Aorta (tissue), 5 donors: ENCODE results near the gene CCDC186. TPM values are rescaled to one million over a fixed set of nuclear protein-coding genes. Genes with fewer than 3 reads are reported as not detected.

ENCODE experiments used
- ATAC-seq: fragments of 200-7000 bp; cut with Tn5 transposase; one replicate; pipeline ENCODE4 v1.9.1; 2022; ENCODE audit warnings: moderate library complexity; ENCODE audit not compliant: low FRiP score
- DNase-seq, 2 donors: peaks; one replicate each; pipeline ENCODE4 v3.0.0-alpha.2; 2020
- H3K27ac ChIP-seq, 2 donors: one replicate each; pipeline ENCODE4 v1.5.1; 2013; ENCODE audit warnings: low read length in 2 of 2, mild to moderate bottlenecking in 2 of 2, moderate library complexity in 2 of 2, control low read depth in 1 of 2, inconsistent platforms in 1 of 2, low read depth in 1 of 2
- H3K27me3 ChIP-seq, 2 donors: one replicate each; pipeline ENCODE4 v1.6.1; 2013; ENCODE audit warnings: control low read depth in 1 of 2, low read length in 1 of 2, mild to moderate bottlenecking in 1 of 2, moderate library complexity in 1 of 2; ENCODE audit not compliant: insufficient read depth in 2 of 2, control insufficient read depth in 1 of 2
- H3K36me3 ChIP-seq, 2 donors: one replicate each; pipeline ENCODE4 v1.6.1; 2013; ENCODE audit warnings: control low read depth in 1 of 2, low read length in 1 of 2, mild to moderate bottlenecking in 1 of 2; ENCODE audit not compliant: insufficient read depth in 2 of 2, control insufficient read depth in 1 of 2
- H3K4me1 ChIP-seq, 2 donors: one replicate each; pipeline ENCODE4 v1.6.1; 2013; ENCODE audit warnings: low read length in 2 of 2, control low read depth in 1 of 2, mild to moderate bottlenecking in 1 of 2, moderate library complexity in 1 of 2; ENCODE audit not compliant: insufficient read depth in 2 of 2, control insufficient read depth in 1 of 2
- H3K4me3 ChIP-seq, 2 donors: one replicate each; pipeline ENCODE4 v1.5.1; 2013; ENCODE audit warnings: low read length in 2 of 2, control low read depth in 1 of 2, mild to moderate bottlenecking in 1 of 2
- H3K9me3 ChIP-seq: one replicate; pipeline ENCODE4 v1.6.1; 2013; ENCODE audit warnings: mild to moderate bottlenecking, low read length; ENCODE audit not compliant: control insufficient read depth
- WGBS, 2 donors: extraction: QIAGEN DNeasy Blood & Tissue Kit; methylation state at CpG; one replicate each; pipeline ENCODE4 v1.1.7; 2013; 5-methylcytosine and 5-hydroxymethylcytosine counted together
- intact Hi-C, 2 donors: fragments of 100-400 bp; cut with DNase I; formaldehyde crosslinking; loops; one replicate each; pipeline versions ENCODE4 v1.14.2 to v1.15.0; 2022
- long read RNA-seq, 2 donors: library from polyadenylated mRNA; unstranded; transcript quantifications; one replicate each; pipeline ENCODE4 v2.0.0, GENCODE V29; 2020 to 2021
- polyA plus RNA-seq, 2 donors: library from polyadenylated mRNA; stranded (reverse); fragments of 200-250 nt; gene quantifications; one replicate each; pipeline ENCODE4 v1.2.3, GENCODE V29; 2013
- total RNA-seq, 2 donors: library from RNA; stranded (reverse); fragmentation: NEBNext Ultra II Directional; extraction: Animal tissue kit (Norgen Biotek cat#: 25700); gene quantifications; one replicate each; pipeline ENCODE4 v1.2.1, GENCODE V29; 2021
- donor health status: healthy with polysubstance abuse.
- donor health status: Bipolar disorder and iron deficiency.
- donor health status: DM: no; HTN: no; CAD: no.
- donor health status: DM: no; HTN: no; CAD: no.
- donor health status: DM: yes; HTN: yes; CAD: no.

CCDC186 gene
- total RNA-seq (10 to 100 TPM; 22.6 to 28.0 TPM), polyA plus RNA-seq (1 to 10 TPM; 6.5 to 7.1 TPM)
- long read RNA-seq, donor 1, transcript CCDC186-202 (2 exons, 1,928 nt): major isoform, 8 of 28 reads
- long read RNA-seq, donor 1, partial matches to known transcripts: 17 of 28 reads
- long read RNA-seq, donor 1, other reads (novel, unspliced or antisense): 3 of 28 reads
- long read RNA-seq, donor 2, full-length matches to known transcripts: 2 of 7 reads
- long read RNA-seq, donor 2, partial matches to known transcripts: 4 of 7 reads
- long read RNA-seq, donor 2, other reads (novel, unspliced or antisense): 1 of 7 reads

DNA sequence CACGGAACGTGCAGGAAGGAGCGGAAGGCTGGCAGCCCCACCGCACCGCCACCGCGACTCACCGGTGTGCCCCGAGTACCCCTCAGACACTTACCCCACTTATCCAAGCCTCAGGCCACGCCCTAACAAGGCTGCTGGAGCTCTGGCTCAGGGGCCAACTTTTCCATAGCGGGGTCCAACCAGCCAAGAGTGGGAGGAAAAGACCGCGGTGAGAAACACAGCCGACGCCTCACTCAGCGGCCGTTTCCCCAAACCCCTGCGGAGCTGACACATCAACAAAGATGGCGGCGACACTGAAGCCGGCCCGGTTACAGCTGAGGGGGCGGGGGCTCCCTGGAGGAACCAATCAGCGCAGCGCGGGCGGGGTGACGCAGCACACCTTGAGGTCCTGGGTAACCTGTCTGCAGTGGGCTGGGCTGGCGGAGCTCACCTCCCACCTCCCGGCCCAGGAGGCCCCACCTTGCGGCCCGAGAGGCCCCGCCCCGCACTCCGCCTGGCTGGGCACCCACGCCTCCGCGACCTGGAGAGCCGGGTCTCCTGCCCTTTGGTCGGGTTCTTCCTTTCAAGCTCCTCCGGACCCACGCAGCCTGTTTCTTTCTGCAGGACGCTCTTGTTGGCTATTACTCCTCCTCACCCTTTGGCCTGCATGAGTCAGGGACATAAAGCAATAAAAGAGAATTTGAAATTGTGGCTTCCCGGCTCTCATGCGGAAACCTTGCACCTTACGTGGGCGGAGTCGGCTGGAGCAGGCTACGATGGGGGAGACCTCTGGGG lies at the start of gene CCDC186:
Gene CCDC186 (minus strand): TSS at position 283 of the 774 bp plus-strand sequence. CDS start 10,935 bp downstream, outside the sequence.
- Histone ChIP-seq H3K9me3 (no peaks in the 10 kb centered on the region), H3K4me1 (peaks cover 0 to 1% of the 10 kb centered on the region in 2 donors), H3K27ac (peak within 1 kb of the TSS in 1 of 2 donors; percentile 41), H3K4me3 (peak within 1 kb of the TSS; percentile 82 to 89), H3K27me3 (no peaks in the 10 kb centered on the region), H3K36me3 (no peaks in the 10 kb centered on the region)
- ATAC-seq (peak; percentile 98), DNase-seq (peak; percentile 95 to 97)
- intact Hi-C loops: no loop called here
- 0% methylated on average over 49 of the region's 49 CpGs for WGBS, 2 donors

DNA sequence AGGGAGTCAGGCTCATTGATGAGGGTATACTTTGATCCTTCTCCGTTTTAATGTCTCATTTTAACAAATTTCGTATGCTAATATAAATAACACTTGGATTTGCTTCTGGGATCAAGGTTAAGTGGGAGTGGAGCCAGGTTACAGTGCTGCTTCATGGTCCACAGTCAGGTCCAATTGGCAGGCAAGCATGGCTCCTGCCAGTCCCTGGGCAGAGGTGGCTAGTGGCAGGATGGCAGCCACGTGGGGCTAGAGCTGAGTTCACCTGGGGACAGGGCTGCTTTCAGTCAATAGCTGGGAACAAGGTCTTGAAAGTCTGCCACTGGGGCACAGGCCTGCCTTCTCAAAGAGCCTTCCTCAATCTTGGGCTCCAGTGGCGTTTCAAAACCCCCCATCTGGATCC lies 49.1 kb upstream of the CCDC186 start:
- no peaks in the 10 kb centered on the region for H3K4me1 ChIP-seq
- 80 to 83% methylated on average over 4 of the region's 4 CpGs for WGBS, 2 donors
- no peak for ATAC-seq
- no peaks in the 10 kb centered on the region for H3K9me3 ChIP-seq
- intact Hi-C loops: no loop called here
- H3K36me3 ChIP-seq: no peaks in the 10 kb centered on the region
- DNase-seq: no peak
- H3K27me3 ChIP-seq: no peaks in the 10 kb centered on the region
- no peak overlapping the region for H3K4me3 ChIP-seq
- no peak overlapping the region for H3K27ac ChIP-seq

DNA sequence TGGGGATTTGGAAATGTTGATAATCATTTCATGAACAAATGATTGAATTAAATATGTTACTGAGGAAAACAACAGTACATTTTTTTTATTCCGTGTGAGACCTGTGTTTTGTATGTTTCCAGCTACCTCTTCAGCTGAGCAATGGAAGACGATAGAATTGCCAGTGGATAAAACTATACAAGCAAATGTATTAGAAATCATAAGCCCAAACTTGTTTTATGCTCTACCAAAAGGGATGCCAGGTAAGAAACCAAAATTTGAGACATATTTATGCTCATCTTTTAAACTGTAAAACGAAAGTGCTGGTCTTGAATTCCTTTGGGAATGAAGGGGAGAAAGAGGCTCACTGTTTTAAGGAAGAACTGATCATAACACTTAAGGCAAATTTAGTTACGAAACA lies 47.2 kb upstream of the CCDC186 start:
- no peak for DNase-seq
- Histone ChIP-seq H3K27me3 (no peaks in the 10 kb centered on the region), H3K27ac (no peak overlapping the region), H3K4me3 (no peak overlapping the region), H3K4me1 (no peaks in the 10 kb centered on the region), H3K9me3 (no peaks in the 10 kb centered on the region), H3K36me3 (no peaks in the 10 kb centered on the region)
- intact Hi-C loops: no loop called here
- no peak for ATAC-seq
- WGBS, 2 donors: 86 to 92% methylated on average over 4 of the region's 4 CpGs

DNA sequence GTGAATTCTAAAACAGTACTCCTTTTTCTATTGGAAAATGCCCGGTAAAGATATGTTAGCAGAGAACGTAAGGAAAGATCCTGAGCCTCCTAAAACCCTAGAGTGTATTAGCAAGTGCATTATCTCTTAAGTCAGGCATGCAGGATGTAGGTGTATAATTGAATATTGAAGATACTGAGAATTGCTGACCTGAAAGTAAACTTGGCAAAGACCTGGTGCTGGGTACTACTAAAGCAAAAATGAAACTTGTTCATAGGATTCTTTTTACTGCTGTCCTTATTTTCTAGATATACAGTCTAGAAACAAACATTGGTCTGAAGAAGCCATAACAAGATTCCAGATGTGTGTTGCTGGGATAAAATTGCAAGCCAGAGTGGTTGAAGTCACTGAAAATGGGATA lies 46.3 kb upstream of the CCDC186 start:
- H3K36me3 ChIP-seq: no peaks in the 10 kb centered on the region
- intact Hi-C loops: no loop called here
- H3K27me3 ChIP-seq: no peaks in the 10 kb centered on the region
- DNase-seq: no peak
- H3K4me1 ChIP-seq: no peaks in the 10 kb centered on the region
- H3K9me3 ChIP-seq: no peaks in the 10 kb centered on the region
- no peak overlapping the region for H3K27ac ChIP-seq
- 66 to 67% methylated on average over 2 of the region's 2 CpGs for WGBS, 2 donors
- ATAC-seq: no peak
- no peak overlapping the region for H3K4me3 ChIP-seq

DNA sequence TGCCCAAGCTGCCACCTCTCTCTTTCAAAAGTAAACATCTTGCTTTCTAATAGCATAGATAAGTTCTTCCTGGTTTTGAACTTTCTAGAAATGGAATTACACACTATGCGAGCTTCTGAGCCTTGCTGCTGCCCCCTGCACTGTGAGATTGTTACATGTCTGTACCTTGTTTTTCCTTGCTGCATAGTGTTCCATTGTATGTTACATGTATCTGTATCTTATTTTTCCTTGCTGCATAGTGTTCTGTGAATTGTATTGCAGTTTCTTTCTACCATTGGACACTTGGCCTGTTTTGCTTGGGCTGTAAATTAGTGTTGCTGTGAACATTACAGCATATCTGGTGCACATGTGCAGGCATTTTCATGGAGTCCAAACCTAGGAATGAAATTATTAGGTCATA lies 41.0 kb upstream of the CCDC186 start:
- Histone ChIP-seq H3K27ac (no peak overlapping the region), H3K4me3 (no peak overlapping the region), H3K4me1 (peaks cover 0 to 2% of the 10 kb centered on the region in 2 donors), H3K36me3 (no peaks in the 10 kb centered on the region), H3K9me3 (no peaks in the 10 kb centered on the region), H3K27me3 (no peaks in the 10 kb centered on the region)
- ATAC-seq (no peak), DNase-seq (no peak)
- WGBS, 2 donors: 93 to 97% methylated on average over 1 of the region's 1 CpG
- intact Hi-C loops: no loop called here

DNA sequence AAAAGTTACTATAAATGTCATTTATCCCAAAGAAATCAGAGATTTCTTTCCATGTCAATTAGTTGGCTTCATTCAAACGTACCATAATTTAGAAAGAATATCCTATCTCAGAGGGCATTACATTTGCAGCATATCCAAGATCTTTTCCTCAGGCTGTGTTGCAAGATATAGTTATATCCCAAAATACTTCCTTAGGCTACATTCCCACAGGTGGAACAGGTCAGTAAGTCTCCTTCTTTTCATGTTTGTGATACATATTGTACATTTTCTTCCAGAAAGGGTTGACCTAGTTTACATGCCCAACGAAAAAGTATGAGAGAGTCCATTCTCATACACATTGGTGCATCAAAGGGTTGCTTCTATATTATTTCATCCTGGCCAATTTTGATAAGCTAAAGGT lies 38.1 kb upstream of the CCDC186 start:
- 83 to 88% methylated on average over 2 of the region's 2 CpGs for WGBS, 2 donors
- intact Hi-C loops: no loop called here
- Histone ChIP-seq H3K27me3 (no peaks in the 10 kb centered on the region), H3K36me3 (no peaks in the 10 kb centered on the region), H3K9me3 (no peaks in the 10 kb centered on the region), H3K4me3 (no peak overlapping the region), H3K27ac (no peak overlapping the region), H3K4me1 (peaks cover 0 to 2% of the 10 kb centered on the region in 2 donors)
- DNase-seq: no peak
- ATAC-seq: no peak

DNA sequence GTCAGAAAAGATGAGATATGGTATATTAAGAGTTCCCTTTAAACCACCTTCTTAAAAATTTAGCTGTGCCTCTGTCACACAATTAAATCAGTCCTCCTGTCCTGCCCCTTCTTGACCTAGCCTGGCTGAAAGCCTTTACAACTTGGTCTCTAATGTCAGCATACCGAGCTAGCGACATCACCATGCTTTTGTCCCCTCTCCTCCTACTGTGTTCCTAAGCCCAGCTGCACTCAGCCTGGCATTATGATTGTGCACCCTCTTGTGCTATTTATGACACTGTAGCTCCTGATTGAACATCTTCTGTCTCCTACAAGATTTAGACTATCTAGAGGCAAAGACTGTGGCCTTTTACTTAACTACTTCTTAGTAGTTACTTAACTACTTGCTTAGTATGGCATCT lies 34.3 kb upstream of the CCDC186 start:
- ATAC-seq: no peak
- WGBS, 2 donors: 88 to 92% methylated on average over 2 of the region's 2 CpGs

DNA sequence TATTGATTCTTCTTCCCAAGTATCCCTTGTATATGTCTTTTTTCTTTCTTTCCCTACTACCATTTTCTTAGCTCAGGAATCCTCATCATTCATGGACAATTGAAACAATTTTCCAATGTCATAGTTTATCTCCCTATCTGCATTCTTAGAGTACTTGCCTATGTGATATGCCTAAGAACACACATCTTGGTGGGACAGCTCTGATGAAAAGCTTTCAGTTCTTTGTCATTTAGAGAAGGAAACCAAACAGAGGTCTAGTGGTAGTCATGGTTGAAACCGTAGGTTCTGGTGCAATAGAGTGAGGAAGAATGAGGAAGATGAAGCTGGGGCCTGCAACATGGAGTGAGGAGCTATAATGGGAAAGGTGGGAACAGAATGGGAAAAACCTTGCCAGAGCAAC lies 33.3 kb upstream of the CCDC186 start:
- no peak overlapping the region for H3K27ac ChIP-seq
- no peaks in the 10 kb centered on the region for H3K9me3 ChIP-seq
- peaks cover 0 to 2% of the 10 kb centered on the region in 2 donors for H3K4me1 ChIP-seq
- no peak for ATAC-seq
- no peaks in the 10 kb centered on the region for H3K36me3 ChIP-seq
- DNase-seq: no peak
- intact Hi-C loops: no loop called here
- H3K4me3 ChIP-seq: no peak overlapping the region
- no peaks in the 10 kb centered on the region for H3K27me3 ChIP-seq
- WGBS, 2 donors: 88 to 91% methylated on average over 1 of the region's 1 CpG

More for the DNA sequence above, 34.3 kb upstream of the CCDC186 start:
- no peak overlapping the region for H3K4me3 ChIP-seq
- no peaks in the 10 kb centered on the region for H3K9me3 ChIP-seq
- no peak for DNase-seq
- no peaks in the 10 kb centered on the region for H3K27me3 ChIP-seq
- intact Hi-C loops: no loop called here
- no peak overlapping the region for H3K27ac ChIP-seq
- no peaks in the 10 kb centered on the region for H3K36me3 ChIP-seq
- peaks cover 0 to 2% of the 10 kb centered on the region in 2 donors for H3K4me1 ChIP-seq

DNA sequence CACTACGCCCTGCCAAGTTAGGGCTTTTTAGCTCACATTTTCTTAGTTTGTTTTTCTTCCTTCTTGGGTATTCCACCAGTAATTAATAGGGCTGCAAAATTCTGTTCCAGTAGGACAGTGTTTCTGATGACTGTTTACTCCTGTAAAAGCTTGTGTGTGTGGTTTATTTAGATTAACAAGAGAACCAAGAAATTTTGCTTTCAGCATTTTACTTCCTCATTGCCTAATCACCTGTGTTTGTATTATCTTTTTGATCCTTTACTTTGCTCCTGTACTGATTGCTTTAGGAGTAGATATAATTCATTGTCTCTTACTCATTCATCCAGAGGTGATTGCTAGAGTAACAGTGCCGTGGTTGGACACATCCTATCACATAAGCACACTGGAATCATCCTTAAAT lies 32.9 kb upstream of the CCDC186 start:
- 66 to 70% methylated on average over 2 of the region's 2 CpGs for WGBS, 2 donors
- H3K4me1 ChIP-seq: peaks cover 0 to 2% of the 10 kb centered on the region in 2 donors
- H3K4me3 ChIP-seq: no peak overlapping the region
- no peaks in the 10 kb centered on the region for H3K9me3 ChIP-seq
- H3K36me3 ChIP-seq: no peaks in the 10 kb centered on the region
- DNase-seq (no peak), ATAC-seq (no peak)
- H3K27ac ChIP-seq: no peak overlapping the region
- H3K27me3 ChIP-seq: no peaks in the 10 kb centered on the region
- intact Hi-C loops: no loop called here
